HTERT RPE-1 (cell line): Measurements from ENCODE around the gene PCBP3.

Source experiments
- in situ Hi-C: fragments of 300-500 bp; cut with MboI; formaldehyde crosslinking; loops from 4 replicates; pipeline ENCODE4 v1.14.3; 2020; ENCODE audit warnings: low sequenced_read_pairs

The PCBP3 gene

DNA sequence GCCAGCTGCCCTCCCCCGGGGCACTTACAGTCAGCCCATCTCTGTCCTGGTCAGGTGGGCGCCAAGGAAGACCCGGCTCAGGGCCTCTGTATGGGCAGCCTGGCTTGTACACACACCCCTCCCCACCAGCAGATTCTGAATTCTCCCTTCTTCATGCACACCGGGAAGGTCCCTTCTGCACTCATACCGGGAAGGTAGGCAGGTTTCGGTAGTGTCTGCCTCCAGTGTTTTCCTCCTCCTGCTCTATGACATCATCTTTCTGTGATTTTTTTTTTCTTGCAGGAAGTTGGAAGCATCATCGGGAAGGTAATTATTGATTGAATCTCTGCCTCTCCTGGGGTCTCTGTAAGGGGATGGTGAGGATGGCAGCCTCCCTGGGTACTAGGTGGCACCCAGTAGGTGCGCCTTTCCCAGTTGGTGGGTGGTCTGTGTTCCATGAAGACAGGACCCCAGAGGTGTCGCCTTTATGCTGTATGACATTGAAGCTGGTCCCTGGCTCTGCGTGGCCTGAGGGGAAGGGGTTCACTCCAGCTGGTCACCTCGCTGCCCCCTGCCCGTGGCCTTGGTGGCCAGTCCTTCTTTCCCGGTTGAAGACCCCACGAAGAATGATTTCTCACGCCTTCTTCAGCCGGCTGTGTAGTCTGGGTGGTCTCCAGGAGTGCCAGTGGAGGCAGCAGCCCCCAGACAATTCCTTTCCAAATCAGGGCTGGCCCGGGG lies 255.9 kb downstream of the PCBP3 start:
- in situ Hi-C loops = no loop called here

DNA sequence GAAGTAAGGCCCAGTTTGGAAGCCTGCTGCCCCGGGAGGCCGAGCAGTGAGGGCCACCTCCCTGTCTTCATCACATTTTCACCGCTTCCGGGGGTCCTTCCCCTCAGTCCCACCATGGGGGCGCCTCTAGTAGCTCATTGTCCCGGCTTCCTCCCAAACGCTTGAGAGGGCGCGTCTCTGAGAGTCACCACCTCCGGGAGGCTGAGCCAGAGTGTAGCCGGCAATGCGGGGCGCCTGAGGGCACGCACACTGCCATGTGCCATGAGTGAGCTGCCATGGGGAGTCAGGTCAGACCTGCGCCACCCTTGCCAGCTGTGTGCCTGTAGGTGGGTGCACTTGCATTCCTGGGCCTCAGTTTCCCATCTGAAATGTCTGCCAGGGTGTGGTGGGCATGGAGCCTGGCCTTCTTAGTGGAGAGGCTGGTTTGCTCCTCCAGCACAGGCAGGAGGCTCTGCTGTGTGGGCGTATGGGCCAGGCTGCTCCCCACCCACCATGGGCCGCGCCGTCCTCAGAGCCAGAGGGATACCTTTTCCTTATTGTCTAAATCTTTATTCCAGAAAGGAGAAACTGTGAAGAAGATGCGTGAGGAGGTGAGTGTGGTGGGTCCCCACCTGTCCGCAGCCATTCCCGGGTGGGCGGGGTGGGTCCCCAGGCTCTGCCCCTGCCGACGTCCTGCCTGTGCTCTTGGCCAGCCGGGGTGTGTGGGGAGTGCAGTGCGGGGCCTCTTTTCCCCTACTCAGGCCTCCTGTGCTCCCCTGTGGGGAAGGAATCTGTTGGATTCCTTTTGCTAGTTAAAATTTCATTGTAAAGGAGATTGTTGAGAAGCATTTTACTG lies 256.7 kb downstream of the PCBP3 start:
- in situ Hi-C loops = no loop called here

DNA sequence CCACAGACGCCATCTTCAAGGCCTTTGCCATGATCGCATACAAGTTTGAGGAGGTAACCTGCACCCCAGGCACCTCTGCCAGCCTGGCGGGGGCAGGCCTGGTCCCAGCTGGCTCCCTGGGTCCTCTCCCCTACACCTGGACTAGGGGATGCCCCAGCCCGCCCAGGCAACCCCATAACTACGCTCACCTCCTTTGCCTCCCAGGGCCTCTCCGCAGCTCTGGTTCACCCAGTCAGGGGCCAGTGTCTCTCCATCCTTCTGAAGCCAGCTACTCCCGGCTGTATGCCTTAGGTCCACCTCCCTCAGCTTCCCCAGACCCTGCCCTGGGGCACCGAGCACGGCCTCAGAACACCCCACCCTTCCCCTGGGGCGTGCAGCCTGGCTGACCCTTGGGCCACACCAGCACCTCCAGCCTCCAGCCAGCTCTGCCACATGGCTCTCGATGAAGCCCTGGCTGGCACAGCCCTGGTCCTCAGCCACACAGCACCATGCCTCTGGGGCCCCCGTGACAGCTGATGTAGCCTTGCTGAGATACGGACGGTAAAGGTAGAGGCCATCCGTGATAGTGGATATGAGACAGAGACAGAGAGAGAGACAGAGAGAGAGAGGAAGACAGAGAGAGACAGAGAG lies 257.7 kb downstream of the PCBP3 start:
- in situ Hi-C loops = no loop called here

GRCh38 chr21:45902292-45902995 lies 258.9 kb downstream of the PCBP3 start:
- in situ Hi-C loops = no loop called here

GRCh38 chr21:45905196-45905595 lies 261.7 kb downstream of the PCBP3 start:
- in situ Hi-C loops = no loop called here

DNA sequence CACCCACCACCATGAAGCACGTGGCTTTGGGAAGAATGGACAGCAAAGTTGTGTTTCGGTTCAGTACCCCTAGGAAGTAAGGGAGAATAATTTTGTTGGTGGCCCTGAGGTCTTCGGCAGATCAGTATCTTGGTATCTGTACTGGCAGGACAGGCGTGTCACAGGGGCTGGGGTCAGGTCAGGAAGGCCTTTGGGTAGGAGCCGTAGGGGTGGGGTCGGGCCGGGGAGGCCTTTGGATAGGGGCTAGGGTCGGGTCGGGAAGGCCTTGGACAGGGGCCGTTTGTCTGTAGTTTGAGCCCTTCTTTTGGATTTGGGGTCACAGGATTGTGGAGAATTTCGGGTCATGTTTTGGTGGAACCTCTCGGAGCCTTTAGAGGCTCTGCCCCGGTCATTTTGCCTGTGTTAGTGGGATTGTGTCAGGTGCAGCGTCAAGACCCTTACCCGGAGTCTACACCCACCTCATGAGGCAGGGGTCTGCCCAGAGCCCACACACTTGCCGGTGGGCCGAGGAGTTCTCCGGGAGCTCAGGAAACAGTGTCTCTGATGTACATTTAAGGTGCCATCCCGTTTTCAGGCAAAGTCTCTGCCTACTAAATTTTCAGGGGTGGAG lies 262.8 kb downstream of the PCBP3 start:
- in situ Hi-C loops = no loop called here

DNA sequence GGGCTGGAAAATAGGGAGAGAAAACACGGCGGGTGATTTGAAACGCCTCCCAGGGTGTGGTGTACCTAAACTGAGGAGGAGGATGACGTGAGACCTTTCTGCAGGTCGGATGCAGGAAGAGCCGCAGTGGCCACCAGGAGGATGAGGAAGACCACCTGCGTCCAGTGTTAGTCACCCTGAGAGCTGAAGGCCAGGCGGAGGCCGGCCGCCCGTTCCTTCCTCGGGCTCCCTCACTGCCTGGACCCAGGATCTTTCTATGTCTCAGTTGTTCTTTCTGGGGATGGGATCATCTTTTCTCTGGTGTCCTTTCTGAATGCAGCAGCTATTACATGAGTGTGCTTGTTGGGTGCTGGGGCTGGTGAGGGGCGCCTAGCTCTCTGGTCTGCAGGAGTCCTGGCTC lies 263.3 kb downstream of the PCBP3 start:
- in situ Hi-C loops = no loop called here

DNA sequence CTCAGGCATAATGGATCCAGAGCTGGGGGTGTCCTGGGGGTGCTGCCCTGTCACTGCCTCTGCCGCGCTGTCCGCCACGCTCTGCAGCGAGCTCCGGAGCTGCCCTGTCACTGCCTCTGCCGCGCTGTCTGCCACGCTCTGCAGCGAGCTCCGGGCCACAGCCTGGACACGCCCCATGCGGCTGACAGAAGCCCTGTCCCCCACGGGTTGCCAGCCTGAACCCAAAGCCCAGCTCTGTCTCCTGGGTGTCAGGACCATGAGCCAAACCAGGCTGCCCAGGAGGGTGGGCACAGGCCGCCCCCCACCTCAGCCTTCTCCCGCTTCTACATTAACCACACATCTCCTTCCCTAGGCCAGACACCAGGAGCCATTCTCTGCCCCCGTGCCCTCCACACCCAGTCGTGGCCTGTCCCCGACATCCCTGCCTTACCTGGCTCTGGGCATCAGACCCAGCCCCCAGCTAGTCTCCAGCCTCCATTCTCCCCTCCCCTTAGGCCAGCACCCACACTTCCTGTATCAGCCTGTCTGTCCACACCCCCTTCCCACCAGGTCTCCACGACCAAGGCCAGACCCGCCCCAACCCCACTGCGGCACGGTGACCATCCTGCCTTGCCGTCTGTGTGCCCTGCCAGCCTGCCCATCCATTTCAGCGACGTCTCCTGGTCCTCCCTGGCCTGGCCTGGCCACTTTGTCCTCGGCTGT lies 265.2 kb downstream of the PCBP3 start:
- in situ Hi-C loops = no loop called here

DNA sequence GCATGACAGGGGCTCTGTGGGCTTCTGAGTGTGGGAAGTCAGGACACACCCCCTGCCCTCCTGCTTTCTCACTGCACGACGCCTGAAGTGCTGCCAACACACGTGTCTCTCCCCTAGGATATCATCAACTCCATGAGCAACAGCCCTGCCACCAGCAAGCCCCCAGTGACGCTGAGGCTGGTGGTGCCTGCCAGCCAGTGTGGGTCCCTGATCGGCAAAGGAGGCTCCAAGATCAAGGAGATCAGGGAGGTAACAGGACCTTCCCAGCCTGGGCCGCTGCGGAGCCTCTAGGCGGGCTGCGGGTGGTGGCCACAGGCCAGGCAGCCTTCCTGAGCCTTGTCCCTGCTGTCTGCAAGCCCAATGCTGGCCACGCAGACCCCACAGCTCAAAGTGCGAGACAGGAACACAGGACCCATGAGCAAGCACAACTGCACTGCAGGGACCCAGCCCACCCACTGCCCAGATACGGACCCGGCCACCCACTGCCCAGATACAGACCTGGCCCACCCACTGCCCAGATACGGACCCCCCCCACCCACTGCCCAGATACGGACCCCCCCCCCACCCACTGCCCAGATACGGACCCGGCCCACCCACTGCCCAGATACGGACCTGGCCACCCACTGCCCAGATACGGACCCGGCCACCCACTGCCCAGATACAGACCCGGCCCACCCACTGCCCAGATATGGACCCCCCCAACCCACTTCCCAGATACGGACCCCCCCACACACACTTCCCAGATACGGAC lies 265.9 kb downstream of the PCBP3 start:
- in situ Hi-C loops = no loop called here

DNA sequence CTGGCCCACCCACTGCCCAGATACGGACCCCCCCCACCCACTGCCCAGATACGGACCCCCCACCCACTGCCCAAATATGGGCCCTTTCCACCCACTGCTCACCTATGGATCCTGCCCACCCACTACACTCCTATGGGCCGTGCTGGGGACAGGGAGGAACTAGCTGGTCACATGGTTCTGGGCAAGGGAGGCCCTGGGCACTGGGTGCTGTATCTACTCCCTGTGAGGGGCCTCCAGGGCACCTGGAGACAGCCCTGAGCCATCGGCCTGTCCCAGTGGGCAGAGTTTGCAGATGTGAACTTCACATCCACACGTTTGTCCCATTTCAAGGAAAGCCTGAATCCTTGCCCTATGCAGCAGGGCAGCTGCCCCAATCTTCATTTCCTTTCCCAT lies 266.6 kb downstream of the PCBP3 start:
- in situ Hi-C loops = no loop called here

GRCh38 chr21:45910548-45911221 lies 267.2 kb downstream of the PCBP3 start:
- in situ Hi-C loops = no loop called here

- in situ Hi-C loops = no loop called here
Observed at GRCh38 chr21:45911806-45912325, 268.3 kb downstream of the PCBP3 start.

- in situ Hi-C loops = no loop called here
Observed at GRCh38 chr21:45912611-45913417, 269.3 kb downstream of the PCBP3 start.

DNA sequence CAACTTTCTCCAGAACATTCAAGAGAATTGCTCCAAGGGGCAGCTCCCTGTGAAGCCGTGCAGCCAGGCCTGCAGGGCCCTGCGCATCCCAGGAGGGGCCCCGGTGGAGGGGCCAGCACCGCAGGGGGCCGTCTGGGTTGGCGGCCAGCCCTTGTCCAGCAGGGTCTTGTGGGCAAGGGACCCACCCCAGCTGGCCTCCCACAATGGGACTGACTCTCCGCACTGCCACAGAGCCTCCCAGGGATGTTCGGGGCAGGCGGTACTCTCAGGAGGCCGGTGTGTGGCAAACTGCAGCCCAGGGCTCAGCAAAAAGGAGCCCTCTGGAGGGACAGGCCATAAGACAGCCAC lies 269.9 kb downstream of the PCBP3 start:
- in situ Hi-C loops = no loop called here

- in situ Hi-C loops = no loop called here
Observed at GRCh38 chr21:45913886-45914285, 270.4 kb downstream of the PCBP3 start.

- in situ Hi-C loops = no loop called here
Observed at GRCh38 chr21:45914321-45914845, 270.9 kb downstream of the PCBP3 start.

GRCh38 chr21:45916011-45916840 lies 272.7 kb downstream of the PCBP3 start:
- in situ Hi-C loops = no loop called here
